ENCODE measurements around the gene HLA-DQB2.

DNA sequence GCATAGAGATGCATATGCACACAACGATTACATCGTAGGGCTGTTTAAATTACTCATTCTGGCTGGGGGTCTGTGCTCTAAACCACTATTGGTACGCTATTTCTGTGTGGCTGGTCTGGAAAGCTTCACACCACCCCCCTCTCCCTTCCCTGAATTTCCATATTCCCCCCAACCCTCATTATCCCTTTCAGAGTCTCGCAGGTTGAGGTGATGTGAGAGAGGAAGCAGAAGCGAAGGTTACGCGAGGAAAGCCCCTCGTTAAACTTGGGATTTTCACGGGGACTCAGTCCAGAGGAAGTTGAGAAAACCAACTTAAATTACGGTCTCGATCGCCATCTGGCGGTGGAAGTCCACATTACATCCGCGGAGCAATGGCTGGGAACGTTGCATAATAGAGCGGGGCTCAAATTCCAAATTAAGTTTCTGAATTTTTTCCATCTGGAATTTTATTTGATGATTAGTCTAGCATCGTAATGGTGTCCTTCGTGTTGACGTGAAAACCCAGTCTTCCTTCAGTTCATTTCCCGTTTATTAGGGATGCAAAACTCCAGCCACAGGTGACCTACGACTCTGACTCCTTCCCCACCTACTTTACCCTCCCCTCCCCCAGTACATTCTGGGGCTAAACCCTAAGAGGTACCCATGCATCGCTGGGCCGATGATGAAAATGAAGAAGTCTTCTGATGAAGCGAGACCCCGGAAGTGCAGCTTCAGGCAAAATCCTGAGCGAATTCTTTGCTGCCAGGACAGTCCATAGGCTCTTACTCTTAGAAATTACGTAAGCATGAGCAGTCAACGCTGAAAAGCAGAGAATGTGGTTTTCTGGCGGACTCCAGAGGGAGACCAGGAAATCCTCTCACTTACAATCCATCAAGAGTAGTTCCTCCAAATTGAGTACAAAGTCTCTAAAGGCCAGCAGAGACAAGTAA, 33.8 kb upstream of the HLA-DQB2 start:
- TF ChIP-seq FOXA1 (IDR thresholded peaks at IDR 0.05) (no peak), TAF1 (conservative IDR thresholded peaks at IDR 0.05) (no peak)

Measured in liver (tissue), 2 donors.